Astrocyte of the spinal cord (primary cell): ENCODE data around the gene UBE2Q1.
A peak's percentile ranks its signal among the peaks of the same experiment; 100 is the strongest.

Experiments used
- DNase-seq: peaks from one replicate; pipeline ENCODE4 v3.0.0; 2011; ENCODE audit warnings: low read depth, low spot score
- H3K4me3 ChIP-seq: 2 replicates; pipeline ENCODE4 v1.5.1; 2011; ENCODE audit warnings: low read depth, mild to moderate bottlenecking, low read length, moderate library complexity
- in situ Hi-C: cut with HindIII; loops from 2 replicates; pipeline ENCODE4 v1.10.0; 2017; ENCODE audit warnings: low sequenced_read_pairs
- TF ChIP-seq, protein P1 (sequence below): IDR thresholded peaks from 2 replicates; pipeline ENCODE4 v1.5.1; 2012; ENCODE audit warnings: low read depth, mild to moderate bottlenecking, low read length, inconsistent platforms

Gene UBE2Q1

DNA sequence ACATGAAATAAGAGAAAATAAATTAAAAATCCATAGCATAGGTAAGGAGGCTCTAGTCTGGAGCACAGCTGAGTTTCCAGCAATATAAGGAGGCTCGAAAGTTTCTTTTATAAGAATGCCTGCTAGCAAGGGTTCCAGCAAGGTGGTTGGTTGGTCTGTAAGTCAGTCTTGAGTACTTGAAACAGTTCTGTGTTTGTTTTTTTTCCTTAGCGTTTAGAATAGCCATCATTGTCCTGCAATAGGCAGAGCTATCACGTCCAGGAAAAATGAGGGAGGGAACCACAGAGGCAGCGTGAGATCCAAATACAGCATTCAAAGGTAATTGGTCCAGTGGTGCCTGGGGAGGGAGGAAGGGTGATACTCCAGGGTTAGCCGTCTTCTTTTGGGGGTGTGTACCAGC, 8.4 kb downstream of the UBE2Q1 start:
- TF ChIP-seq, protein P1, sequence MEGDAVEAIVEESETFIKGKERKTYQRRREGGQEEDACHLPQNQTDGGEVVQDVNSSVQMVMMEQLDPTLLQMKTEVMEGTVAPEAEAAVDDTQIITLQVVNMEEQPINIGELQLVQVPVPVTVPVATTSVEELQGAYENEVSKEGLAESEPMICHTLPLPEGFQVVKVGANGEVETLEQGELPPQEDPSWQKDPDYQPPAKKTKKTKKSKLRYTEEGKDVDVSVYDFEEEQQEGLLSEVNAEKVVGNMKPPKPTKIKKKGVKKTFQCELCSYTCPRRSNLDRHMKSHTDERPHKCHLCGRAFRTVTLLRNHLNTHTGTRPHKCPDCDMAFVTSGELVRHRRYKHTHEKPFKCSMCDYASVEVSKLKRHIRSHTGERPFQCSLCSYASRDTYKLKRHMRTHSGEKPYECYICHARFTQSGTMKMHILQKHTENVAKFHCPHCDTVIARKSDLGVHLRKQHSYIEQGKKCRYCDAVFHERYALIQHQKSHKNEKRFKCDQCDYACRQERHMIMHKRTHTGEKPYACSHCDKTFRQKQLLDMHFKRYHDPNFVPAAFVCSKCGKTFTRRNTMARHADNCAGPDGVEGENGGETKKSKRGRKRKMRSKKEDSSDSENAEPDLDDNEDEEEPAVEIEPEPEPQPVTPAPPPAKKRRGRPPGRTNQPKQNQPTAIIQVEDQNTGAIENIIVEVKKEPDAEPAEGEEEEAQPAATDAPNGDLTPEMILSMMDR, result no peak
- DNase-seq, result no peak
- no peak overlapping the region for H3K4me3 ChIP-seq
- in situ Hi-C loops, result no loop called here

DNA sequence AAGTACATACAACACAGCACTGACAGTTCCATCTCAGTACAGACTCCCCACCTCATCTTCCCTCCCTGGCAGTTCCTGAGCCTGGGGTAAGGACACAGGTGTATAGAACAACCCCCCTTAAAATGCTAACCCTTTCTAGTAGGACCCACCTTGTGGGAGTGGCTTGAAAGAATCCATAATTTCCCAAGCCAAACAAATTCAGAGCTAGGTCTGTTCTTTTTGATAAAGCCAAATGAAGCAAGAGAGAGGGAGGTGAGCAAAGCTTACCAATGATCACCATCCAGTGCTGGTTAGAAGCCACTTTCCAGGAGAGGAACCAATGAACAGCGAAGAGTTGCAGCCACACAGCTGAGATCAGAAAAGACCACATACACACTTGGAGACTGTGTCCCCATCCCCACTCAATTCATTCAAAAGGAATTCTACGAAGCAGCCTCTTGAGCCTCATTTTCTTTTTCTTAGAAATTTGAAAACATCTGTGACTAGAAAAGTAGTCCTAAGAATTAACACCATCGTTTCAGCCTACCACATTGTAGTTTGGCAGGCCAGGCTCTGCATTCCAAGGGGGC, 9.2 kb downstream of the UBE2Q1 start:
- in situ Hi-C loops, result no loop called here
- DNase-seq, result no peak
- TF ChIP-seq, protein P1, result no peak
- no peak overlapping the region for H3K4me3 ChIP-seq

DNA sequence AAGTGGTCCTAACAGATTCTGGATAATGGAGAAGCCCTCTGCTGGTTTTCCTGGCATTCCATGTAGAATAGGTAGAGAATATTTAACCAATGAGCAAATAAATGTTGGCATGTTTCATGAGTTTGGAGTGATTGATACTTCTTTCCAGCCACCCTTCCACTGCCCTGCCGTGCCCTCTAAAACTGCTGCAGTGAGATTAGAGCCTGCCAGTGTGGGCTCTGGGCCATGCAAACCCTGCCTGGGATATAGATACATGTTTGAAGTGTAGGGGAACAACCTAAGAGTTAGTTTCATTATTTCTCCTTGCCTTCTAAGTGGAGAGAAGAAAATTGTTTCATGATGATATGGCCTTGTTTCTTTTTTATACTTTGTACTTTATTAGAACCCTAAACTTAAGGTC, 10.4 kb downstream of the UBE2Q1 start:
- TF ChIP-seq, protein P1, result no peak
- in situ Hi-C loops, result no loop called here
- no peak for DNase-seq
- H3K4me3 ChIP-seq, result no peak overlapping the region

DNA sequence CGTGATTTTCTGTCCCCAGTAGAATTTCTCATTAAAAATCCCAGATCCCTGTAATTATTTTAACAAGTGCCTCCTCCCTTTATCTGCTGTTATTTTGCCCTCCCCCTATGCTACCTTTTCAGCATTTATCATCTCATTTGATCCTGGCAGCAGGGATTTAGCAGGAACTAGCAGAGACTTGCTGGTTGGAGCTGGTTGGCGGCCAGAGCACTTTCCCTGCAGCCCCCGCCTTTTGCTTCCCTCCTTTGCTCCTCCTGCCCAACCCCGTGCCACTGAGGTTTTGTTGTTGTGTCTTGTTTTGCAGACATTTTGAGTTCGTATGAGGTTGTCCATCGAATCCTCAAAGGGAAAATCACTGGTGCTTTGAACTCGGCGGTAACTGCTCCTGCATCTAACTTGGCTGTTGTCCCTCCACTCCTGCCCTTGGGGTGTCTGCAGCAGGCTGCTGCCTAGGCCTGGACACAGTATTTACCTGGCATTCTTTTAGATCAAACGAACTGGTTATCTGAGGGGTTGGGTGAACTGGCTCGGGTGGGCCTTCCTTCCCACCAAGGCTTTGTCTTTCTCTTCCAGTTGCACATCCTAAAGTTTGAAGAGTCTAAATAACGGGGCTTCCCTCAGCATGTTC, 11.2 kb downstream of the UBE2Q1 start:
- DNase-seq, result no peak
- TF ChIP-seq, protein P1, result no peak
- H3K4me3 ChIP-seq, result no peak overlapping the region
- in situ Hi-C loops, result no loop called here

DNA sequence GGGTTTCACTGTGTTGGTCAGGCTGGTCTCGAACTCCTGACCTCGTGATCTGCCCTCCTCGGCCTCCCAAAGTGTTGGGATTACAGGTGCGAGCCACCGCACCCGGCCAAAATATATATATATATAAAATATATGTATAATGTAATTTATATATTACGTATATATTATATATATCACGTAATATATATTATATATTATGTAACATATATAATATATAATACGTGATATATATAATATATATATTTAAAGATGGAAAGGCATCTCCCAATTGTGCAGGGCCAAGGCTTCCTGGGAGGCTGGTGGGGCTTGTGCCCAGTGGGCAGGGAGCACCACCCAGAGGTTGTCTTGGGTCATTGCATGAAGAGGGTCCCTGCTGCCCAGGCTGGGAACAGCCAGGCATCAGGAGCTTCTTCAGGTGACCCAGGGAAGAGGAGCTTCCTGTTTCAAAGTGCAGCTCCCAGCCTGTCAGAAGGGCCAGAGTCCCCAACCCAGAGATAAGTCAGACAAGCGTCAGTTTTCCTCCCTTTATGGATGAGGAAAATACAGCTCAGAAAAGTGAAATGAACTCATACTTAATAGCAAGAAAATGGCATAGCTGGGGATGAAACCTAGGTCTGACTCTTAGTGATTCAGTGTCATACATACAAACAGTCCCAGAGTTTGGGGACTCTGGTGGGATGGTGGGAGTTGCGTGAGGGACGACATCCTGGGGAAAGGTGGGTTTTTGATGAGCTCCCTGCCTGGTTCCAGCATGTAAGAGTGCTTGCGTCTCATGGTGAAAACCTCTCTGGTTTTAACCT, 12.0 kb downstream of the UBE2Q1 start:
- peak; percentile 48 for DNase-seq
- in situ Hi-C loops, result no loop called here
- TF ChIP-seq, protein P1, result peak; percentile 85
- H3K4me3 ChIP-seq, result no peak overlapping the region

DNA sequence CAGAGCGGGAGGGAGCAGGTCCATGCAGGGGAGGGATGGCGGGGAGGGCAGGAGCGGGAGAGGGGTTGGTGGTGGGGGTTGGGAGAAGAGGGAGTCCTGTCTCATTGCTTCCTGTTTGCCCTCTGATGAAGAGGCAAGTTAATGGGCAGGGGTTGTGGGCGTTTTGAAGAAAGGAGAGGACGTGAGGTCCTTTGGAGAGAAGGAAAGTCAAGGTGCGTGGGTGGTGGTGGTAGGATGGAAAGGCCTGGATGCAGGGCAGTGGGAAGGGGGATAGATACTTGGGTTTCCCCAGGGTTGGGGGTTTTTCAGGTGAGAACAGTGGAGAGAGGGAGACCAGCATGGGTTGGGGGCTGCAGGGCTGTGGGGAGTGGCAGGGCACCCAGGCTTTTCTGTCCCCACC, 17.2 kb downstream of the UBE2Q1 start:
- TF ChIP-seq, protein P1, result no peak
- in situ Hi-C loops, result no loop called here
- no peak overlapping the region for H3K4me3 ChIP-seq
- DNase-seq, result no peak
